GM18909 (cell line): ENCODE results near the gene GRIA4.
"Not testable (repeated sequence)": the region's sequence is repeated elsewhere in the genome, so short reads cannot be mapped to it uniquely, and the experiment has no call there.

Source experiments
- ATAC-seq: cut with Tn5 transposase; IDR thresholded peaks from one replicate; pipeline ENCODE4 v1.9.1; 2021; ENCODE audit warnings: mild to moderate bottlenecking; ENCODE audit not compliant: unreplicated experiment, poor library complexity

Gene GRIA4

DNA sequence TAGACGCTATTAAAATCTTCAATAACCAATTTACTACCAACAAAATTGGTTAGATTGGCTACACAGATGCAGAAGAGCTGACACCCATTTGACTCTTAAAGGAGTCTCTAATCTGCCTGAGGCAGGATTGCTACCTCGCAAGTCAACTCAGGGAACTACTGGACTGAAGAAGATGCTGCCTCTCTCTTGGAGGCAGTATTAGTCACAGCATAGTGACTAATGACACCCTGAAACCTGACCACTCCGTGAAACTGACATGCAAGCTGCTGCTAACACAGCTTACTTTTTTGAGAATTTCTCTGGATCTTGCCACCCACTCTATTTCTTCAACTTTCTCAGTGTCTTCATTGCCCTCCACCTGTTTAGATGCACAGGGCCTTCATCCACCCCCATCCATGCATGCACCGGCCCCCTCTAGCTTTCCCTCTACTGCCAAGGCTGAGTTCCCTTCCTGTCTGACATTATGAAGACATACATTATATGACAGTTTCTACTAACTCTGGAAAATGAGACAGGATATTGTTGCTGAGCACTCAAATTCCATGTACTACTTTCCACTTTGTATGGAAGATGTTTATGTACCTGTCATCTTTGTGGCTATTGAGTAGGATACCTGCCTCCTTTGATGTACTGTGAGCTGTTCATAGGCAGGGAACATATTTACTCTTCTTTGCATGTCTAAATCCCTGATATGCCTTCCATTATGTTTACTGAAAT, 229.0 kb downstream of the GRIA4 start:
- ATAC-seq: no peak

DNA sequence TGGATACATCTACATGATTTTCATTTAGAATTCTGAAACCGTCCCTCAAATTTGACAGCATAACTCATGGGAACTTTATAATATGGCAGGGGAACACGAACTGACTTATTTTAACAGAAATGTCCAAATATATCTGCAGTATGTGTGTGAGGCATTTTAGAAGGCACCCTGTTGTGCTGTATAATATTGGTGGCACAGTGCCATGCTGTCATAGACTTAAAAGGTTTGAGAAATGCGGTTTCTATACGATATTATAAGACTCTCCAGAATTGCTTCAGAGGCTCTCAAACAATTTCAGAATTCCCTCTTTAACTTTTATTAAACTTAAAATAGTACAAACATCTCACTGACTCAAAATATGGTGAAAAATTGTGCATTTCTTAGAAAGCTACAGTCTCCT, 230.5 kb downstream of the GRIA4 start:
- no peak for ATAC-seq

DNA sequence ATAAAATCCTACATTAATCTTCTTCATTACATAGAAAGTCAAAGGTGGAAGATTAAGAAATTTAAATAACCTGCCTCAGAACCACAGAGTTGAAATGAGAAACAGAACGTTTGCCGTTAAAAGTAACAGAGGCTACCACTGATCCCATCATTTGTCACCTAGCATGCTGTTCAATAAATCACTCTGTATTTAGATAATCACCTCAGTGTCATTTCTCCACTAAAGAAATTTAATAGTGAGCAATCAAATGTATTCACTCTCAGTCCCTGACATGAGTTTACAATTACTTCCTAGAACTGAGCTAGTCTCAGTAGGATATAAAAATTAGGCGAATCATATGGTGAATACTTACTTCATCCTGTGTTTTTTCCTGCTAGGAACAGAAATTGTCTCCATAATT, 242.5 kb downstream of the GRIA4 start:
- ATAC-seq: no peak

GRCh38 chr11:105854269-105854668, 244.4 kb downstream of the GRIA4 start:
- no peak for ATAC-seq

DNA sequence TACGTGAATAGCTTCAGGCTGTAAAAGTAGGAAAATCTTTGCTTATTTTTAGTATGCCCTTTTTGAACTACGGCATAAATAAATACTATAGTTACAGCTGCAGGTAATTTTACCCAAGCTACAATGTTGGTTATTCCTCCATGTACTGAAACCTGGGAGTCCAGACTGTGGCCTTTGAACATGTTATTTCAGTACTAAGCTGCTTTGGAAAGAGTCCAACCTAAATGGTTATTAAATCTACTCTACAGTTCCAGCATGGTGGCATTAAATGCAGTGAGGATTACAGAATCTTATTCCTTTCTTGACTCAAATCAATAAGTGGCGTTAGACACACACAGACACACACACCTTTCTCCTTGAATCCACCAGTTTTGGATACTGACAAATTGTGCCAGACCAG, 247.1 kb downstream of the GRIA4 start:
- ATAC-seq: no peak

DNA sequence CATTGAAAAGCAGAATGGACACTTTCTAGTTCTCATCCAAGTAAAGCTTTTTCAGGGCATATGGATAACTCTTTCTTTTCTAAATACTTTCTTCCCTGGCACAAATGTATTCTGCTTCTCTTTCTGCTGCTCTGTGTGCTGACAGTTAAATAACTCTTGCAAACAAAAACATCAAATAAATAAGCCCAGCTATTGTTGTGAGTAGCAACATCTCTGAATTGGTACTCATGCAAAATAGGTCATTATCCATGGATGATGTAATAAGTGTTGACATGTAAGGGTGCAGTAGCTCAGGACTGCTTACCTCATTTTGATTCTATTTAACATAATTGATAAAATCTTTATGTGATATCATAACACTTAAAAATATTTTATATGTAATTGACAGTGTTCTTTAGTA, 247.9 kb downstream of the GRIA4 start:
- no peak for ATAC-seq

DNA sequence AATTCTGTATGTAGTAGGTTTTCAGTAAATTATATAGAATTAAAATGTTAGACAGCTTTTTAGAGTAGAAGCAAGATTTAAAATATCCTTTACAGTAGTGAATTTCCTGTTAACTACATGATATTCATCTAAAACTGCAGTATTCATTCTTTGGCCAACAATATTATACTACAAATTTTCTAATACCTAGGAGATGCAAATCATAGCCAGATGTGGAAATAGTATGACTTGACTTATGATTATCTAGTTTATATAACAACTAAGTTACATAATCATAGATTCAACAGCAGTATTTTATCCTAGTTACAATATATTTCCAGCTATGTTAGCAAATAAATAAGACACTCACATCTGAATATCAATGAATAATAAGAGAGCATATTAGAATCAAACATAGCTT, 249.0 kb downstream of the GRIA4 start:
- no peak for ATAC-seq

DNA sequence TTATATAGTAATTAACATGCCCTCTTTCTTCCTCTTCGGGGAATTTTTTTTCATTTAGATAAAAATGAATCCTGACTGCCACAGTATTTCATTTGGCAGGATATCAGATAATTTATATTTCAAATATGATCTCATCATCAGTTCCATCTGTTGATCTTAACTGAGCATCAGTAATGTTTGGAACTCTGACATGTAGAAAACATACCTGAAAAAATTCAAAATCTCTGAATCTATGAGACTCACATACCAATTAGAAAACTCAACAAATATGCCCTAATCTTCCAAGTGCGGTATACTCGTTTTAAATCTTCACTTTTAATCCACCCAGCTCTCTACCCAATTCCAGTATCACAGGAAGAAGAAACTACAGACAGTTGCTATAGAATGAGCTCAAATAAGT, 250.2 kb downstream of the GRIA4 start:
- ATAC-seq: no peak

- no peak for ATAC-seq
These were observed 251.4 kb downstream of the GRIA4 start for GRCh38 chr11:105861225-105861624.

DNA sequence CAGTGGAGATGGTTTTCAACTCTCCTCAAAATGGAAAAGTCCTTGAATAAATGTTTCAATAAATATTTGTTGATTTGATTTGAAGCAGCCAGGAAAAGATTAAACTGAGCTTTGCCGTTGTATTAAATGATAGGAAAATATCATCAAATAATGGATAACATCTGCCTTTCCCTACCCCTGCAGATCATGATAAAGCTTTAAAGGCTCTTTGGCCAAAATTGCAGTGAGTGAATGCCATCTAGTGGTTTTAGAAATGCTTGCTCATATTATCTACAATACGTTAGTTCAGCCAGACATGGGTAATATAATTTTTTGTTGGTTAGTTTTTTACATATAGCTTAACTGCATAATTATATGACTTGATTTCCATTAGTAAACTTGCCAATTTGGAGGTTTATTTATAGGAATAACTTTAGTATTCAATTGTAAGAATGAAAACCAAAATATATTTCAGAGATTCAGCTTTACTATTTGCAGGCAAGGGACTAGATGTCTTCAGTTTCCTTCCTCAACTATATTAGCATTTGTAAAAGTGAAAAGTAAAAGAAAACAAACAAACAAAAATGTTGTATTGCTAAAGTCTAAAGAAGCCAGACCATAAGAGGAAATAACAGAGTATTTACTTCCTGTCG, 253.0 kb downstream of the GRIA4 start:
- ATAC-seq: peak; percentile 80

- no peak for ATAC-seq
These were observed 253.7 kb downstream of the GRIA4 start for GRCh38 chr11:105863523-105863922.

DNA sequence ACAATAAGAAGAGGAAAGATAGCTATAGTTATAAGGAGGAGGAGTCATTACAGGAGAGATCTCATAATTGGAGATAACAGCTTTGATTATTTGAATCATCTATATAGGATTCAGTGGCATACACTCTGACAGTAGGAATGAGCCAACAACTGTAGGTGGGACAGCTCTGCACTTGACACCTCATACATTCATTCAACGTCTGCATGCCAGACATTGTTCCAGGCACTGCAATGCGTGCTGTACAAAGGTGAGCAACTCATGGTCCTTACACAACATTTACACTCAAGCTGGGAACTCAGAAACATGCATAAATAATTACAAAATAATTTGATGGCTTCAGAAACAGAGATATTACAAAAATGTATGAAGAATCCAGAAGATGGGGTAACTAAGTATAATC, 257.9 kb downstream of the GRIA4 start:
- ATAC-seq: no peak

DNA sequence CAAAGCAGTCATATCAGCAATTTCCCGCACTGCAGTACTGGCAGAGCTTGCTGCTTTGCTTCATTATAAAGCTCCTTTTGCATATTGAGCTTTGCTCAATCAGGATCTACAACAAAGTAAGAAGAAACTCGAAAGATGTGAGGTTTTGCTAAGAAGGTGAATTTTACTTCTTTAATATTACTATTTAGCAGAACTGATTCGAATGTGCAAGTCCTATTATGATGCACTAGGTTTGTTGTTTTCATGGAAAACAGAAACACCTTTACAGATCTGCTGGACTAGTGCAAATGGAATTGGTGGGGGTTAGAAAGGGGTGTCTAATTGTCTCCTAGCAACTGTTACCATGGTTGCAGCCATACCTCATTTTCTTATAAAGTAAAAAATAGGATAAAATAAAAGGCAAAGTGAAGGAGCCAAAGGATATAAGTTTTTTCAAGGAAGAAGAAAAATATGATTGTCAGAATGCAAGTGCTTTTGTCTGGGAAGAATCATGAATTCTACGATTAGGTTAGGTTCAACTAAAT, 259.0 kb downstream of the GRIA4 start:
- no peak for ATAC-seq

DNA sequence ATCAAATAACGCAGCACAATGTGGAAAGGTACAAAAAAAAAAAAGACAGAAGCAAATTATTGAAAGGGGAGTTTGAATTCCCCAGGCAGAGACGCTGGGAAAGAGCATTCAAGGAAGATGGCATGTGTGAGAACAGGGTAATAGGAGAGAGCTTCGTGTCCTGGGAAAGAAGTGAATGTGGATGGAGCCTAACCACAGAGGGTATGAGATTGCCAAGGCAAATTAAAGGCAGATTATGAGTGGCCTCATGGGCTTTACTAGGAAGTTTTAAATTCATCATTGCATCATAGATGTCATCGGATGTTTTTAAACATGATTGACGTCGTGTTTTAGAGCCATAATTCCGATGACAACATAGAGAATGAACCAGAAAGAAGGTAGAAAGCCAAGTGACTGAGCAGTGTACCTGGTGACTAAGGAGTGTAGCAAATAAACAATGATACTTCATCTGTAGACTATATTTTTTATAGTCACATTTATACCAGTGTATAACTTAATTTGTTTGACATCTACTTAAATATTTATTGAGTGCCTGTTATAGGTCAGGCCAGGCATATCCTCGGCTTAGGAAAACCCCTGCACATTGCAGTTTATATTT, 260.7 kb downstream of the GRIA4 start:
- ATAC-seq: no peak

DNA sequence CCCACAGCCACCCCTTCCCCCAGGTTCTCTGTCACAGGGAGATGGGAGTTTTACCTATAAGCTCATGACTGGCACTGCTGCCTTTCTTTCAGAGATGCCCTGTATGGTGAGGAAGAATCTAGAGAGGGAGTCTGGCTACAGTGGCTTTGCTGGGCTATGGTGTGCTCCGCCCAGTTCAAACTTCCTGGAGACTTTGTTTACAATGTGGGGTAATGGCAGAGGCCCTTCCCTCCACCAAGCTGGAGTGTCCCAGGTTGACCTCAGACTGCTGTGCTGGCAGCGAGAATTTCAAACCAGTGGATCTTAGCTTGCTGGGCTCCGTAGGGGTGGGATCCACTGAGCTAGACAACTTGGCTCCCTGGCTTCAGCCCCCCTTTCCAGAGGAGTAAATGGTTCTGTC, 268.6 kb downstream of the GRIA4 start:
- ATAC-seq: no peak

- ATAC-seq: not testable (repeated sequence)
These were observed 269.1 kb downstream of the GRIA4 start for GRCh38 chr11:105878927-105879326.

GRCh38 chr11:105881027-105881426, 271.2 kb downstream of the GRIA4 start:
- no peak for ATAC-seq

GRCh38 chr11:105884436-105884835, 274.6 kb downstream of the GRIA4 start:
- ATAC-seq: no peak

GRCh38 chr11:105891685-105892084, 281.8 kb downstream of the GRIA4 start:
- no peak for ATAC-seq

GRCh38 chr11:105897161-105897560, 287.3 kb downstream of the GRIA4 start:
- ATAC-seq: no peak

- no peak for ATAC-seq
These were observed 289.9 kb downstream of the GRIA4 start for GRCh38 chr11:105899772-105900171.
